GM15510 (cell line): ENCODE results near the gene CDK6.

ENCODE experiments used
- POLR2A ChIP-seq: IDR thresholded peaks from 3 replicates; pipeline ENCODE4 v1.6.1; 2011; ENCODE audit warnings: borderline replicate concordance; ENCODE audit not compliant: insufficient read length; ENCODE audit errors: extremely low read depth

Gene CDK6

GRCh38 chr7:92615861-92616260 lies 220.5 kb downstream of the CDK6 start:
- no peak for TF ChIP-seq POLR2A

GRCh38 chr7:92614660-92615174 lies 221.7 kb downstream of the CDK6 start:
- TF ChIP-seq POLR2A = no peak

GRCh38 chr7:92613720-92614119 lies 222.7 kb downstream of the CDK6 start:
- TF ChIP-seq POLR2A = no peak

DNA sequence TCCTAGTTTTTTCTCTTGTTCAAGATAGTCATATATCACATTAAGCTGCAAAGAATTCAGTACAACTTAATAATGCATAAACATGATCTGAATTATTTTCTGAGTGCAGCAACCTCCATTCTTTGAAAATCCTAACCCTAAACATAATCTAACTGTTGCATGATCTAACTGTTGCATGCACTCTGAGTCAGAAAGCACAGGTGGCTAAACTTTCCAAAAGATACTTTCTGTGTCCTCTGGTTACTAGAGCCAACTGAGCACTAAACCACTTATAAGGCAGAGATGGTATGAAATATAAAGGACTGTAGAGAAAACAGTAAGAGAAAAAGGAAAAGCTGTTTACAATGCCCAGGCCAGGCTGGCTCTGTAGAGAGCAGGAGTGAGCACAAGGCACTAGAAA lies 223.2 kb downstream of the CDK6 start:
- TF ChIP-seq POLR2A = no peak

- TF ChIP-seq POLR2A = no peak
Measured at GRCh38 chr7:92612501-92612900, 223.9 kb downstream of the CDK6 start.

- no peak for TF ChIP-seq POLR2A
Measured at GRCh38 chr7:92611735-92612134, 224.6 kb downstream of the CDK6 start.

- TF ChIP-seq POLR2A = no peak
Measured at GRCh38 chr7:92609921-92610518, 226.4 kb downstream of the CDK6 start.

DNA sequence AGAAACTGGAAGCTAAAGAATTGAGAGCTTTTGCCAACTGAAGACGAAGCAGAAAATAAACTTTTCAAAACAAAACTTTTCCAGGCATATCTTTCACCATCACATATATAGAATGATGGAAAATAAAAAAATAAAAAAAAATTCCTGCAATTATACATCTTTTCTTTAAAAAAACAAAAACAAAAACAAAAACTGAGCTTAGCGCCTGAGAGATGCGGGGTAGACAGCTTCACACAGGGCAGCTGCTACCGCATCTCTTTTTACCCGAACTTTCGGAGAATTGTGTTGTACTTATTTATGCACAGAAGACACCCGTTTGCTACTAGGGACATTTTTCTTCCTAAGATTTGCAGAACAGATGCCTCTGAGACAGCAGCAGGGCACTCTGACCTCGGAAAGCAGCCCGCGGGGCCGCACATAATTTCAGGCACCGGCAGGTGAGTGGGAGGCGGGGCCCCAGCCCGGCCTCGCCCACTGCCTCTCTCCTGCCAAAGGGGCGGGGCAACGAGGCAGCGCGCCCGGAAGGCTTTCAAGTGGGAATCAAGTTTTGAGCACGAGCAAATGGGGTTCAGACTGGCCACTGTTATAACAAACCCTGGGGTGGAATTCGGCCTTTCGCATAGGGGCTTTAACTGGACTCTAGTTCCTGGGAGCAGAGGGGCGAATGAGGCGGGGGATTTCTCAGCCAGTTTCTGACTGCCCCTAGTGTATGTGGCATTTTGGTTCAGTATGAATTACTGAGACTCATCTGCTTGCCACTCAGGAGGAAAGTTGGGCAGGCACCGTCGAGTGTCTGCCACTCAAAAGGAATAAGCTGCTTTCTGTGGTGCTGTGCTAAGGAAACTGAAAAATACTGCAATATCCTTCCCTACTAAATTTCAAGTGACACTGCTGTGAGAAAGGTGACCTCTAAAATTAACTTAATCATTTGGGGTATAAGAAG lies 227.7 kb downstream of the CDK6 start:
- no peak for TF ChIP-seq POLR2A

DNA sequence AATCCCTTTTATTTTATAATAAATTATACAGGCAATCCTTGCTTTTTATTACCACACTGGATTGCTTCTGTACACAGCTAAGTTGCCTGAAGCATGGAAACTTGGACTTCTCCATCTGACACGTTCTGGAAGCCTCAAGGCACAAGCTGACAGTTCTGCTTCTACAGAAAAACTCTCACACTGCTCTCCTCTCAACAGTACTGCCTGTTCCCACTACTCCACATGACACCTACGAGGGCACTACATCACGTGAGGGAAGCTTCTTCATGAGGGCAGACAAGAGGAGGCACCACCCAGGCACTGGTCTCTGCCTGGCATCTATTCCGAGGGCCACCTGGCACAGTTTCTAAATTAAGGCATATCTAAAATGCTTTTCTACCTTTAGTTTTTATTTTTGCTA lies 229.4 kb downstream of the CDK6 start:
- no peak for TF ChIP-seq POLR2A

DNA sequence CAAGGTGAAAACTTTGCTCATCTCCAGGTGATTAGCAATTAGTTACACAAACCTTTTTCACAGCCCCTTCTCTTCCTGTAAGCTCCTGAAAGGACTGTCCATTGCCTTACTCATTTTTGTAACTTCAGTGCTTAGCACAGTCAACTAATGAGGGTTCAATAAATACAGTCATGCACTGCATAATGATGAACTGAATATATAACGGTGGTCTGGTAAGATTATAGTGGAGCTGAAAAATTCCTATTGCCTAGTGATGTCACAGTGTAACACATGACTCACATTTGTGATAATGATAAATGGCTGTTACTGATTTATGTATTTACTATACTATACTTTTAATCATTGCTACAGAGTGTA lies 233.3 kb downstream of the CDK6 start:
- TF ChIP-seq POLR2A = no peak

DNA sequence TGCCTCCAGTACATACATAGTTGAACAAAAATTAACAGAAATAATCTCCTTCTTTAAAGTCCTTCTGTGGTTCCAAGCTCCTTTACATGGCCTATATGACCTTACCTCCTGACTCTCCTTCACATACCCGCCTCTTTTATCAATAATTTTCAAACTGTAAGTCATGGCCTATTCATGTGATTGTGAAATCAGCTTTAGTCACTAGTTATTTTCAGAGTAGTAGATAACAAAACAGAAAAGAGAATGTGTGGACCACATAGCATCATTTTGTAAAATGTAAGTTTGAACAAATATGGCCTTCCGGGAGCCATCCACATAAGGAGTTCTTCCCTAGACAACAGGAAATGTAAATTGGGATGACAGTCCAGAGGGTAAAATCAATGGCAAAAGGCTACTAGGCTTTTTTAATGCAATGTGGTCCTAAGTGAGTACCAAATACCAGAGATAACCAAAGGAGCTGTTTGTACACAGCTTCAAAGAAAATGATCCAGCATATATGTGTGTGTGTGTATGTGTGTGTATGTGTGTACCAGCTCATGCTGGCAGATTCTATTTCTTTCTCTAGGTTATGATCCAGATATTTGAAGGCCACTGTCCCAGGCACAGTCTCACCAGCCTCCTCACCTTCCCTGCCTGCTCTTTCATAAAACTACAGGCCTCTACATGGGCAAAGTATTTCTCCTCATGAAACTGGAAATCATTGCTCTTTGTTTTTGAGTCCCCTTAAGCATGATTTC lies 233.9 kb downstream of the CDK6 start:
- TF ChIP-seq POLR2A = no peak

GRCh38 chr7:92598310-92598981 lies 237.9 kb downstream of the CDK6 start:
- no peak for TF ChIP-seq POLR2A

DNA sequence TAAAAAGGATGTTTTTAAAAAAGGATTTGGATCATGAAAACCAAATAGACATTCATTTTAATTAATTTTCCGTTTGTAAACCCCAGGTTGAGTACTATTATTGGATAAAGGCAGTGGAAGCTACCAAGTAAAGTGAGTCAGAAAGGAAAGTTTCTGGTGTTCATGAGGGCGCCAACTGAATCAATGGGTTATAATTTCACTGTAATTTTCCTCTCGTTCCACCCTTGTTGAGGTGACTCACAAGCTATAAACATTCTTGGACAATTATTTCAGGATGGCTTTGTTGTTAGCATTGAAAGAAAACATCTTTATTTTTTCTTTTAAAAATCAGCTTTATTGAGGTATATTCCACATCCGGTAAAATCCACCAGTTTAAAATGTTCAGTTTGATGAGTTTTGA lies 241.1 kb downstream of the CDK6 start:
- TF ChIP-seq POLR2A = no peak

GRCh38 chr7:92594746-92595145 lies 241.6 kb downstream of the CDK6 start:
- no peak for TF ChIP-seq POLR2A
